RWPE1 (cell line): Measurements from ENCODE around the gene CAPN2.
"Not testable (repeated sequence)": the region's sequence is repeated elsewhere in the genome, so short reads cannot be mapped to it uniquely, and the experiment has no call there.

Experiments used
- CTCF ChIA-PET: fragments of 350-600 bp; sonication (Branson Sonifier 250); formaldehyde crosslinking; extraction: SDS; loops from one replicate; lab custom pipeline; 2021; lab: Yijun Ruan, JAX
- POLR2A ChIA-PET: fragments of 400-600 bp; formaldehyde crosslinking; extraction: SDS; loops from one replicate; lab custom pipeline; 2020; ENCODE audit warnings: antibody characterized with exemption; ENCODE audit not compliant: low non-redundant PET; lab: Yijun Ruan, JAX
- DNase-seq: peaks from one replicate; pipeline ENCODE4 v3.0.0; 2012; ENCODE audit warnings: low spot score
- H3K27ac ChIP-seq: fragments of 450-650 bp; 2 replicates; pipeline ENCODE4 v1.5.1; 2017
- CTCF ChIP-seq: fragments of 450-650 bp; conservative IDR thresholded peaks from 2 replicates; pipeline ENCODE4 v1.5.1; 2017; ENCODE audit warnings: low read depth, mild to moderate bottlenecking

Gene CAPN2

GRCh38 chr1:223729906-223730305 is 17.6 kb downstream of the CAPN2 start:
- no peak for TF ChIP-seq CTCF
- ChIA-PET CTCF (no interaction called here), POLR2A (no interaction called here)
- no peak overlapping the region for H3K27ac ChIP-seq
- DNase-seq = no peak

- ChIA-PET POLR2A (no interaction called here), CTCF (no interaction called here)
- DNase-seq = no peak
- no peak for TF ChIP-seq CTCF
- H3K27ac ChIP-seq = no peak overlapping the region; the same call in 1 of the 2 replicates
These were observed 18.3 kb downstream of the CAPN2 start for GRCh38 chr1:223730479-223731132.

GRCh38 chr1:223731133-223731770 is 18.9 kb downstream of the CAPN2 start:
- no peak for TF ChIP-seq CTCF
- ChIA-PET POLR2A (interaction anchor here (0.9 kb wide), 1 partner anchor 24 kb away, joined by 3 read pairs; no protein-coding TSS in a partner anchor), CTCF (interaction anchor here (0.7 kb wide), 1 partner anchor 613 kb away, joined by 3 read pairs; no protein-coding TSS in a partner anchor)
- DNase-seq = no peak
- peak overlapping the region; percentile 56 for H3K27ac ChIP-seq

GRCh38 chr1:223732993-223733798 is 20.9 kb downstream of the CAPN2 start:
- DNase-seq = no peak
- ChIA-PET CTCF (no interaction called here), POLR2A (no interaction called here)

GRCh38 chr1:223733898-223734852 is 21.8 kb downstream of the CAPN2 start:
- POLR2A ChIA-PET = no interaction called here
- DNase-seq = no peak
- no peak for TF ChIP-seq CTCF

More at GRCh38 chr1:223732993-223733798, 20.9 kb downstream of the CAPN2 start:
- peak overlapping the region; percentile 61 for H3K27ac ChIP-seq
- no peak for TF ChIP-seq CTCF

GRCh38 chr1:223736638-223737037 is 24.3 kb downstream of the CAPN2 start:
- CTCF ChIA-PET, POLR2A ChIA-PET, DNase-seq: not testable (repeated sequence)
- H3K27ac ChIP-seq = peak overlapping the region; percentile 59

More at GRCh38 chr1:223733898-223734852, 21.8 kb downstream of the CAPN2 start:
- CTCF ChIA-PET = no interaction called here
- H3K27ac ChIP-seq = peak overlapping the region; percentile 61
